SHP77 (cell line): ENCODE results near the gene DIP2C.

ENCODE experiments used
- DNase-seq, 2 experiments: peaks; one replicate each; lab custom pipeline; 2025; lab: John Stamatoyannopoulos, UW

Gene DIP2C

GRCh38 chr10:235915-236314 lies 453.6 kb downstream of the DIP2C start:
- DNase-seq: no peak

- DNase-seq: no peak
These were observed 454.6 kb downstream of the DIP2C start for GRCh38 chr10:234708-235406.

GRCh38 chr10:232878-233277 lies 456.6 kb downstream of the DIP2C start:
- DNase-seq: no peak

- DNase-seq: no peak
These were observed 457.4 kb downstream of the DIP2C start for GRCh38 chr10:232061-232460.

GRCh38 chr10:230758-231157 lies 458.7 kb downstream of the DIP2C start:
- peak in 1 of 2 experiments; percentile 8 for DNase-seq

- no peak for DNase-seq
These were observed 461.1 kb downstream of the DIP2C start for GRCh38 chr10:228366-228765.

- DNase-seq: no peak
These were observed 462.5 kb downstream of the DIP2C start for GRCh38 chr10:227014-227413.

GRCh38 chr10:226018-226417 lies 463.4 kb downstream of the DIP2C start:
- DNase-seq: no peak

GRCh38 chr10:224571-224970 lies 464.9 kb downstream of the DIP2C start:
- DNase-seq: peak in 1 of 2 experiments; percentile 13
